GM12801 (cell line): ENCODE measurements around the gene ANGPTL5.

ENCODE experiments used
- TF ChIP-seq, protein P1 (sequence below): IDR thresholded peaks from one replicate; pipeline ENCODE4 v1.5.1; 2011; ENCODE audit warnings: control low read depth; ENCODE audit not compliant: insufficient read length; ENCODE audit errors: extremely low read depth

Gene ANGPTL5

DNA sequence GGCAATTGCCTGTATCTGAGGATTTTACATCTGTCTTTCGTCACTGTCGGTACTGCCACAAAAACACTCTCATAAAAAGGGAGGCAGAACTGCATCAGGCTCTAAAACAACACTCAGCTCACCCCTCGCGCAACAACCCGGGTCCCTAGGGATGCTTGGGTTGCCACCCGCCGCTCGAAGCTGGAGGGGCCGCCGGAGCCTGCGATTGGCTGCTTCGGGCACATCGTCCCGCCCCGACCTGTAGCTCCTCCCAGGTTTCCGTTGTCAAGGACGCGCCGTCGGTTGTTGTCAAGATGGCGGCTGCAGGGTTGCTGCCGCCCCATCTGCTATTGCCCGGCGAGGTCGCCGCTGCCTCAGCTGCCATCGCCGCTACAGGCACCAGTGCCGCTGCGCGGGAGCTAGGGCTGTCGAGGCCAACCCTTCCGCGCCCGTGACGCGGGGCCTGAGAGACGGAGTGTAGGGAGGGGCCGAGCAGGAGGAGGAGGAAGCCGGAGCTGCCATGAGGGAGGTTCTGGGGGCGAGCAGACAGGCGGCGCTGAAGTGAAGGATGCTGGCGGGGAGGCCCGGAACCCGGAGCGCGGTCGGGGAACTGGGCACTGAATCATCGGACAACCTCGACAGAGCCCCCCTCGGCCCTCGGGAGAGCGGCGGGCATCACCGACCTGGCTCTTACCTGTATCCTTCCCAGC, 1.4 kb downstream of the ANGPTL5 start, which contains the start of gene CEP126:
CEP126 (plus strand) TSS at position 273 of the 689 bp plus-strand sequence; CDS start at position 548, 275 bp downstream.
- TF ChIP-seq, protein P1, sequence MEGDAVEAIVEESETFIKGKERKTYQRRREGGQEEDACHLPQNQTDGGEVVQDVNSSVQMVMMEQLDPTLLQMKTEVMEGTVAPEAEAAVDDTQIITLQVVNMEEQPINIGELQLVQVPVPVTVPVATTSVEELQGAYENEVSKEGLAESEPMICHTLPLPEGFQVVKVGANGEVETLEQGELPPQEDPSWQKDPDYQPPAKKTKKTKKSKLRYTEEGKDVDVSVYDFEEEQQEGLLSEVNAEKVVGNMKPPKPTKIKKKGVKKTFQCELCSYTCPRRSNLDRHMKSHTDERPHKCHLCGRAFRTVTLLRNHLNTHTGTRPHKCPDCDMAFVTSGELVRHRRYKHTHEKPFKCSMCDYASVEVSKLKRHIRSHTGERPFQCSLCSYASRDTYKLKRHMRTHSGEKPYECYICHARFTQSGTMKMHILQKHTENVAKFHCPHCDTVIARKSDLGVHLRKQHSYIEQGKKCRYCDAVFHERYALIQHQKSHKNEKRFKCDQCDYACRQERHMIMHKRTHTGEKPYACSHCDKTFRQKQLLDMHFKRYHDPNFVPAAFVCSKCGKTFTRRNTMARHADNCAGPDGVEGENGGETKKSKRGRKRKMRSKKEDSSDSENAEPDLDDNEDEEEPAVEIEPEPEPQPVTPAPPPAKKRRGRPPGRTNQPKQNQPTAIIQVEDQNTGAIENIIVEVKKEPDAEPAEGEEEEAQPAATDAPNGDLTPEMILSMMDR: no peak

DNA sequence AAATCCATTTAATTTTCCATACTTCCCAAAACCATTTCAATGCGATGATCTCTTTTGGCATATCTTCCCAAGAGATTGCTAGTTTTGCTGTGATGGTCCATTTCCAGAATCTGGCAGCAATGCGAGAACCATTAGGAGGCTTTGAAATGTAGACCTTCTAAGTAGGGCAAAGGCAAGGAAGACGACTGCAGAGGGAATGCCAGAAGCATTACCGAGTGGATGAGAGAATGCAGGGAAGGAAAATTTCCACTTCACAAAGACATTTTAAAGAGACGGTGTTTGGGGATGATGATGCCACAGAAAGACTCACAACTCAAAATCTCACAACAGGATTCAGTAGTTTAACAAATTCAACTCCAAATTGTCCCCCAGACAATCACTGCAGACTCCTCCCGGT, 2.0 kb downstream of the ANGPTL5 start:
- TF ChIP-seq, protein P1: no peak

DNA sequence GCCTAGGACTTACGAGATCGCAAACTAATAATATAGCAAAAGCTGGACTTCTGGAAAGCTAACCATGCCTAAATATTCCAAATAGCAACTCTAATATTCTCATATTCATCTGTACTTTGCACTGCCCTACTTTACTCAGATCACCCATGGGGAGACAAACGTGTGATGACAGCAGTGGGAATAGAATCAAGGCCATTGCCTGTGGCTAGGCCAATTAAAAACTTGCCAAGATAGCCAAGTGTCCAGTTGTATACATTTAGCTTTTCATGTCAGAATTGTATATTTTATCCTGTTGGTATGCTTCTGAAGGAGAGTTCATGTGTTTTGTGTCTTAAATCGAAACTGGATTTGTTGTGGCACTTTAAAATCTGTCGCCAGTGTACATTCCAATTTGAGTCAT, 2.7 kb downstream of the ANGPTL5 start:
- TF ChIP-seq, protein P1: no peak

DNA sequence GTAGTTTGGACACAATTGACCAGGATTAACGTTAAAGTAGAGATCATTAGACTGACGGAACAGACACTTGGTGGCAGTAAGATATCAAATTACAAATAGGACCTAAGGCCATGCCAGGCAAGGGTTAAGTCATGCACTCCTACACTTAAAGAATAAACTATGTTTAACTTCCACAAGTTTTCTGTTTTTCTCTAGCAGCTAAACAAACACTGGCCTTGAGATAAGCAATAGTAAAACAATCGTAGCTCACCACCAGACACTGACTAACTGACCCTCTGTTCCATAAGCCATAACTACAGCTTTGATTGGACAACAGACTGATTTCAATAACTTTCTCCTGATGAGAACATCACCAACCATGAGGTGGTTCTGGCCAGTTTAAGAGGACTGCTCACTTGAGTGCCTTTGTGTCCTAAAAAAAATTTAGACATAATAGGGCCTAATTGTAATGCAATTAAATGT, 3.5 kb downstream of the ANGPTL5 start:
- TF ChIP-seq, protein P1: no peak

DNA sequence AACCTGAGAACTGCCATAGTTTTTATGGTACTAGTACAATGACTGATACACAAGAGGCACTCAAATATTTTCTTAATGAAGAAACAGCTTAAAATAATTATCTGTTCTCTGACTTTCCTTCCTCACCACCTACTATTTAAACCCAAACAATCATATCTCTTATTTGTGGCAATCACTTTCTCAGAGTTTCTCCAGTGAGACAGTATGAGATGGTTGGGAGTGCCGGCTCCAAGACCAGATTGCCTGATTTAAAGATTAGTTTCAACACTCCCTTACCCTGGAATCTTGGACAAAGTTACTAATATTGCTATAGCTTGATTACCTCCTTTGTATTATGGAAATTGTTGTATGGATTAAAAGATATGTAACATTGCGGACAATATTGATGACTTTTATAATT, 7.2 kb downstream of the ANGPTL5 start:
- TF ChIP-seq, protein P1: no peak

DNA sequence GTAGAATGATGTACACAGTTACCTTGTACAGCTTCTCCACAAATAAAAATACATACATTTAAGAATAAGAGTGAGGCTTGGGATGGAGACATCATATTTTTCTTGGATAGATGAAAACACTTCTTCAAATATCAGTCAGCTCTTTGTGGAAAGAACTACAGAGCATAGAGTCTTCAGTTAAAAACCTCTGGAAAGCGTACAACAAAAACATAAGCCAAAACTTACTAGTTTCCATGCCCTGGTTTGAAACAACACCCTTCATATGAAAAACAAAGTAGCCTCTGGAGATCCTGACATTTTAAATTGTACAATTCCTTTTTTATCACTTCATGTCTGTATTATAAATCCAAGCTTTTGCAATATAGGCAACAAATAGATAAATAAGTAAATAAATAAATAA, 8.5 kb downstream of the ANGPTL5 start:
- TF ChIP-seq, protein P1: no peak

DNA sequence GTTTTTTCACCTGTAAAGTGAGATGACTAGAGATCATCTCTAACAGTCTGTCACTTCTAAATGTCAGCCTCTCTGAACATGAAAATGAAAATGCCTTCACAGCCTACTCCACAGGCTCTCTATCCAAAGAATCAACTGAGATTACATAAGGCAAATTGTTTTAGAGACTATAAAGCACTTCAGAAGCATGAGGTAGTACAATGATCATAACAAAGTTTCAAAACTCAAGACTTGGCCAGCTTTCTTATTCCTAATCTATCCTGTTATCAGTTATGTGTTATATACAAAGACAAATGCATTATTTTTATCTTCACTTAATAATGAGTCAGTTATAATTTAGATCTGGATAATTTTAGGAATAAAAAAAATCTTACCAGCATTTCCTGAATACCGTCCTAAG, 21.8 kb downstream of the ANGPTL5 start:
- TF ChIP-seq, protein P1: no peak

DNA sequence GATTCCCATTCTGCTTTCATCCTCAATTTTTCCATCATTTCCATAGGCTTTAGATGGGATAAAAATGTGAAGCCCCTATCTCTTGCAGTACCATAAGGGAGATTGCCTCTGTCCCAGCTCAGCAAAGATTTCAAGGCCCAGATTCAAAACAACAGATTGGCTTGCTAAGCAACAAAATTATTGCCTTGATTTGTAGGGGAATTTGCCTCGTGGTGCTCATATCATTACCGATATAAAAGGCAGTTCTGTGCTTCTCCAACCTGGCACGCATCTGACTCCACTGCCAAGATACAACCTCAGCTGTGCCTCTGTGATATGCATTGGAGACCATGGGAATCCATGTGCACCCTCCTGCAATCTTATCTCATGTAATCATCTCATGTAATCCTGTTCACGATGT, 26.6 kb downstream of the ANGPTL5 start:
- TF ChIP-seq, protein P1: no peak
